Right renal cortex interstitium (tissue), 3 donors: ENCODE data around the gene DUSP22. TPM values are rescaled to one million over a fixed set of nuclear protein-coding genes. Genes with fewer than 3 reads are reported as not detected.

Experiments
- DNase-seq, 3 donors: peaks; one replicate each; pipeline ENCODE4 v3.0.0-alpha.2; 2013; ENCODE audit warnings: low read depth in 3 of 3, low spot score in 2 of 3
- polyA plus RNA-seq, 3 donors: library from polyadenylated mRNA; unstranded; fragments of 120-200 nt; gene quantifications; one replicate each; pipeline ENCODE4 v1.2.1, GENCODE V29; 2013; ENCODE audit not compliant: insufficient read length in 3 of 3

DUSP22 gene
- polyA plus RNA-seq, 3 donors = 19.5 to 21.7 (median 19.8) TPM

DNA sequence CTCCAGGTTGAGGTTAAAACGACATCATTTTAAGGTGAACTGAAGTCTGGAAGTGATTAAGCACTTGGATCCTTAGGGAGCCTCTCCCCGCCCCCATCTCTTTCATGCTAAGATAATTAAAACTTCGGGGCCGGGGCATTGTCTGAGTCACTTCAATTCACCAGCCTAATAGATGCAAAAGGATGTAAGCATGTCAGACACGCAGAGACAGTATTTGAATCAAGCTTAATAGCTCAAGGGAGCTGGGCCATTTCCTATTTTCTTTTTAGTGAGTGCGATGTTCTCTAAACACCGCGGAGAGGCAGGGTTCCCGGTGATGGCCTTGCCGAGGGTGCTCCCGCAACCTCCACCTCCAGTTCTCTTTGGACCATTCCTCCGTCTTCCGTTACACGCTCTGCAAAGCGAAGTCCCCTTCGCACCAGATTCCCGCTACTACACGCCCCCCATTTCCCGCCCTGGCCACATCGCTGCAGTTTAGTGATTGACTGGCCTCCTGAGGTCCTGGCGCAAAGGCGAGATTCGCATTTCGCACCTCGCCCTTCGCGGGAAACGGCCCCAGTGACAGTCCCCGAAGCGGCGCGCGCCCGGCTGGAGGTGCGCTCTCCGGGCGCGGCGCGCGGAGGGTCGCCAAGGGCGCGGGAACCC is 98.7 kb downstream of the DUSP22 start:
- DNase-seq = no peak

DNA sequence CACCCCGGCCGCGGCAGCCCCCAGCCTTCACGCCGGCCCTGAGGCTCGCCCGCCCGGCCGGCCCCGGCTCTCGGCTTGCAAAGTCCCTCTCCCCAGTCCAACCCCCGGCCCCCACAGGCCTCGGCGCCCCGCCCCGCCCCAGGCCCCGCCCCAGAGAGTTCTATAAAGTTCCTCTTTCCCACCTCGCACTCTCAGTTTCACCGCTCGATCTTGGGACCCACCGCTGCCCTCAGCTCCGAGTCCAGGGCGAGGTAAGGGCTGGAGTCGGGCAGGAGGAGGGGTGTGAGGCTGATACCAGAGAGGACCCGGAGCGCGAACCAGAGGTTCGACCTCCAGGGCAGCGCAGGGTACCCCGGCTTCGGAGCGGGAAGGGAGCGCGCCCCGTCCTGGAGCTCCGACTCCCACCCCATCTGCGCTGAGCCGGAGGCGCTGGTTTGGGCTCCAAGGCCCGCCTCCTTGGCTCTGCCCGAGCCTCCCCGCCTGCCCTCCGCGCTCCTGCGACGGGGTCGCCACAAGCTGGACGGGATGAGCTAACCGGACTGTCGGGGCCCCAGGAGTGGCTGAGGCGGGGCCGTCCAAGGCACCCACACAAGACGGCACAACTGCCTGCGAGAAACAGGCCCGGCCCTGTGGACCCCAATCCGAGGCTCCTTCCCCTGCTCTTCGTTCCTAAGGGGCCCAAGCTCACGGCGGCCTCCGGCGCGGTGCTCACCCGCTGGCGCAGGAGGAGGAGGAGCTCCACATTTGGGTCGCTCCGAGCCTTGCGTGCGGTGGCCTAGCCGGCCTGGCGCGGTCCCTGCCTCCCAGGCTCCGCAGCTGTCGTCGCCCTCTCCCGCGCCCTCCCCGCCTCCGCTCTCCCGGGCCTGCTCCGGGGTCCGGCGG is 99.5 kb downstream of the DUSP22 start, which contains the start of gene IRF4:
Gene IRF4 (plus strand): TSS at position 194 of the 882 bp plus-strand sequence. CDS start 1,401 bp downstream, outside the sequence.
- DNase-seq = no peak

DNA sequence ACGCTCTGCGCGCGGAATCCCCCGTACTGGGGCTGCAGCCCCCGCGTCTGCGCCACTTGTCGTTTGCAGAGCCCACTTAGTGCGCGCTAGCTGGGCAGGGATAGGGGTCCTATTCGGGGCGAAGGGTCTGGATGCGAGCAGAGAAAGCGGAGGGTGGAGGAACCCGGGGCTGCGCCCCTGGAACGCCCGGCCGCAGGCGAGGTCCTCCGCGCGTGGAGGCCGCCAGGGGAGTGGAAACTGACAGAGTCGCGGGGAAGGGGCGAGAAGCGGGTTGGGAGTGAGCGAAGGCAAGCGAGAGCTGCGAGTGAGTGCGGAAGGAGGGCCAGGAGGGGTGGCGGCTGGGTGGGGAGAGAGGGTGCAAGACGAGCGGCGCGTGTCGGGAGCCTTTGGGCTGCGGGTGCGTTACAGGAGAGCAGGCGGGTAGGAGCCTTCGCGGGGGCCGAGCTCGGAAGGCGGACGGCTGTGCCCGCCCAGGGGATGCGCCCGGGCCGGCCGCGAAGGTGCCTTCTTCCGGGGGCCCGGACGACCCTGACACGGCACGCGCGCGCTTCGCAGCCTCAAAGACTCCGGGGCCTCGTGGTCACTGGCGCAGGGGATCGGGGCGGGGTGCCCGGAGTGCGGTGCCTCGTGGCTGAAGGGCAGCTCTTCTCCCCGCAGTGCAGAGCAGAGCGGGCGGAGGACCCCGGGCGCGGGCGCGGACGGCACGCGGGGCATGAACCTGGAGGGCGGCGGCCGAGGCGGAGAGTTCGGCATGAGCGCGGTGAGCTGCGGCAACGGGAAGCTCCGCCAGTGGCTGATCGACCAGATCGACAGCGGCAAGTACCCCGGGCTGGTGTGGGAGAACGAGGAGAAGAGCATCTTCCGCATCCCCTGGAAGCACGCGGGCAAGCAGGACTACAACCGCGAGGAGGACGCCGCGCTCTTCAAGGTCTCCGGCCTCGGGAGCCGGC is 100.4 kb downstream of the DUSP22 start:
- DNase-seq = no peak

DNA sequence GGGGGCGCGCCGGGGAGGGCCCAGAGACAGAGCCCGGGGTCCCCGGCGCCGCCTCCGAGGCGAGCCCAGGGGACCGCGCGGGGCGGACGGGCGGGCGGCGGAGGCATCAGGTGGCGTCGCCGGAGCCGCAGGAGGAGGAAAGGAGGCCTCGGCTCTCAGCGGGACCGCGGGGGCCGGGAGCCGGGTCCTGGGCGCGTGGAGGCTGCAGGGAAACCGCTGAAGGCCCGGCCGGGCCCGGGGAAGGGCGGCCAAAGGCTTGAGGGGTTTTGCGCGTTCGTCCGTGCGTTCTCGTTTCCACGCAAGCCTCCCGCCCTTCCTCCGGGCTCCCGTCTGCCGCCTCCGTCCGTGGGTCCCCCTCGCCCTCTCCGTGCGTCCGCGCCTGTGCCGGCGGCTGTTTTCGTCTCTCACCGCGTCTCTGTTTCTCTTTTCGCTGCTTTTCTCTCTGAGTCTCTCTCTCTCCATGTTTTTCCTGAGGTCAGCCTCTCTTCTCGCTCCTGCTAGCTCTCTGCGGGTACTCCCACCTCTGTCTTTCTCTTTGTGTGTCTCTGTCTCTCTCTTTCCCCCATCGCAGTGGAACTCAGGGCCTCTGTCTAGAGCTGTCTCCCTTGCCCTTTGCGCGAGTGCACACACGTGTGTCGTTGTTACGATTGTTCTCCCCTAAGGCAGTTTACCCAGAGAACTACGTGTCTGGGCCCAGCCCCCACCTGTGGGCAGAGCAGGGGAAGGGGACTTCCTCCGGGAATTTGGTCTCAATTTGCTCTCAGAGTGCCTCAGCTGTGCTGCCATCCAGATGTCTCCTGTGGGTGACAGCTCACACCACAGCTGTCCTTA is 101.3 kb downstream of the DUSP22 start:
- DNase-seq = no peak

DNA sequence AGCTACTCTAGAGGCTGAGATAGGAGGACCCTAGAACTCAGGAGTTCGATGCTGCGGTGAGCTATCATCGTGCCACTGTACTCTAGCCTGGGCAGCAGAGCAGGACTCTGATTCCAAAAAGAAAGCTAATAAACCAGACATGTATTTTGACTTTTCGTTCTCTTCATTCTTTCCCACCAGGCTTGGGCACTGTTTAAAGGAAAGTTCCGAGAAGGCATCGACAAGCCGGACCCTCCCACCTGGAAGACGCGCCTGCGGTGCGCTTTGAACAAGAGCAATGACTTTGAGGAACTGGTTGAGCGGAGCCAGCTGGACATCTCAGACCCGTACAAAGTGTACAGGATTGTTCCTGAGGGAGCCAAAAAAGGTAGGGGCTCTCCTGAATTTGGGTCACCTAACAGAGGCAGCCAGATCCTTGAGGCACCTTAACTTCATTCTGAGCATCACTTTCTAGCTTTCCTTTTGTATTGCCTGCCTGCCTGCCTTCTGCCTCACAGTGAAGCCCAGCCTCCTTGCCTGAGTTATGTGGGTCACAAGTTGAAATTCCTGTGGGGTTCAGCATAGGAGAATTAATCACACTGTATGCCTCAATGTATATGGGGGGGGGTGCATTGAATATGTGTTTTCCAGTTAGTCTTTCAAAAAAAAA is 102.5 kb downstream of the DUSP22 start:
- no peak for DNase-seq

DNA sequence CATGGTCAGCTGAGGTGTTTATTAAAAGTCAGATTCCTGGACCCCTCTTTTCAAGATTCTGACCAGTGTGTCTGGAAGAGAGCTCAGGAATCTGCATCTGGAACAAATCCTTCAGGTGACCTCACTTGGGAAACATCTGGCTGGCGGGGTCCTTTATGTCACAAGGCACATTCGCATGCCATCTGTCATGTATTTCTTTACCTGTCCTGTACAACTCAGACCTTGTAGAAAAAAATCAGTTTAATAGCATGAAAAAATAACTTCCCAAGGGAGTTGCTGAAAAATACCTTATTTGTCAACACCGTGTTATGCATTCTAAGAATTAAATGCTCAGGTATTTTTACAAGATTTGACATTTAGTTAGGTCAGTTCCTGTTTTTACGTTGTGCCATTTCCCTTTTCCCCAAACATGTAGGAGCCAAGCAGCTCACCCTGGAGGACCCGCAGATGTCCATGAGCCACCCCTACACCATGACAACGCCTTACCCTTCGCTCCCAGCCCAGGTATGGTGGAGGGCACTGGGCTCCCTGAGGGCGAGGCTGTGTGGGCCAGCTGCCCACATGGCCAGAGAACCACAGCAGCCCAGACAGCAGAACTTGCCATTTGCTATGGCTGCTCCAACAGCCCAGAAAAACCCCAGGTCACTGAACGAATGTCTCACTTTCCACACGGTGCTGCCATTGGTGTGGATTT is 103.3 kb downstream of the DUSP22 start:
- DNase-seq = no peak

DNA sequence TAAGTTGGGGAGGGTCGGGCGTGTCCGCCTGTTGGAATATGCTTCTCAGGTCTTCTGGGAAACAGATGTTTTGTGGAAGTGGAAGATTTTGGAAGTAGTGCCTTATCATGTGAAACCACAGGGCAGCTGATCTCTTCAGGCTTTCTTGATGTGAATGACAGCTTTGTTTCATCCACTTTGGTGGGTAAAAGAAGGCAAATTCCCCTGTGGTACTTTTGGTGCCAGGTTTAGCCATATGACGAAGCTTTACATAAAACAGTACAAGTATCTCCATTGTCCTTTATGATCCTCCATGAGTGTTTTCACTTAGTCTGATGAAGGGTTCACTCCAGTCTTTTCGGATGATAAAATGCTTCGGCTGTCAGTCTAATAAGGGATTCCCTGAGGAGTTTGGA is 103.8 kb downstream of the DUSP22 start:
- no peak for DNase-seq

DNA sequence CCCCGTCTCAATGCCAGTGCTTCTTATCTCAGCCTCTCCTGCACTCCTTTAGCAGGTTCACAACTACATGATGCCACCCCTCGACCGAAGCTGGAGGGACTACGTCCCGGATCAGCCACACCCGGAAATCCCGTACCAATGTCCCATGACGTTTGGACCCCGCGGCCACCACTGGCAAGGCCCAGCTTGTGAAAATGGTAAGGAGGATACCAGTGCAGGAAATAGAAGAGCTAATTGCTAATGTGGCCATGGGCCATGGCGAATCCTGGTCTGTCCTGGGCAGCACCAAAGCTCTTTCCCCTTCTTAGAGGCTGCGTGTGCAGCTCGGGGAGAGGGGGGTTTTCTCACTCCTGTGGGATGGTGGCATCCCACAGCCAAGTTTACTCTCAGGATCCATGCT is 104.8 kb downstream of the DUSP22 start:
- DNase-seq = no peak

DNA sequence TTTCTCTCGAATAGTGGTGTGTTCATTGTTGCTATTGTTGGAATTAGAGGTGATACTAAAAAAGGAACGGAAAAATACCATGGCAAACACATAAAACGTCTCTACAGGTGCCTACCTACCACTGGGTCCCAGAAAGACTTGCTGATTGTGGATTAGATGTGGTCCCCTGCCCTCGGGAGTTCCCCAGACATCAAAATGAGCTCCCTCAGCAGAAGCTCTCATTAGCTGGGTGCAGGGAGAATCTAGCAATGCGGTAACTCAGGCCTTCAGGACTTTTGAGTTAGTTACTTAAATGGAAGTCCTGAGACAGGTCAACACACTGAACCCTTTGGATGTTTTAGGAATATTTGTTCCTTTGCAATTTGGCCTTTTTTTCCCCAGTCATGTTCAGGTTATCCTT is 105.3 kb downstream of the DUSP22 start:
- DNase-seq = no peak

DNA sequence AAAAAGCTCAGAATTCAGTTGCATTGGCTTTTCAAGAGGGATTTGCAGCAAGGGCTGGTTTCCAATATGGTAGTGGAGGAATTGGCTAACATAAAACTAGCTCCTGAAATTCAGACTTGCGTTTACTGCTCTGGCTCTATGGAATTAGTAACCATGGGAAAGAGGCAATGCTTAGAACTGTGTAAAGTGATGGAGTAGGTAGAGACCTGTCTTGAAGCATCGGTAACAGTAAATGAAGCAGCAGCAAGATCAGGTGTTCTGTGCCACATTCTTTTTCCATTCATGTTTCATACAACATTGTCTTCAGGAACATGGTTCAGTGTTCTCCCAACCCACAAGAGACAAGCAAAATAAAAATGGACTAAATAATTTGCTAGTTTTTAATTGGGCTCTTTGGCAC is 105.8 kb downstream of the DUSP22 start:
- no peak for DNase-seq

DNA sequence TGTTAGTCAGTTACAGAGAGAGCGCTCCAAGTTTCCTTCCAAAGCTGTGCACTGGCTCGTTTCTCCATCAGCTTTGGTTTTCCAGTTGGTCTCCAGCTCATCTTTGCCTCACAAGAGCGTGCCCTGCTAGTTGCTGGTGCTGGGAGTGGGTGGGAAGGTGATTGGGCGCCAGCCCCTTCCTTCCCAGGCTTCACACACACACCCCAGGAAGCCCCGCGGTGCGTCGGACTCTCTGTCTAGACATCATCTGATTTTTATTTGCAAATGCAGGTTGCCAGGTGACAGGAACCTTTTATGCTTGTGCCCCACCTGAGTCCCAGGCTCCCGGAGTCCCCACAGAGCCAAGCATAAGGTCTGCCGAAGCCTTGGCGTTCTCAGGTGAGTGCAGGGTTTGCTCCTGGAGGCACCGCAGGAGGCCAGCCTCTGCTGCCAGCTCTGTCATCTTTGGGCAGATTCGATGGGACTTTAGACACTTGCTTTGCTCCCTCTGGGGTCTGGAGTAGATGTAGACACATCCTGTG is 106.3 kb downstream of the DUSP22 start:
- no peak for DNase-seq

DNA sequence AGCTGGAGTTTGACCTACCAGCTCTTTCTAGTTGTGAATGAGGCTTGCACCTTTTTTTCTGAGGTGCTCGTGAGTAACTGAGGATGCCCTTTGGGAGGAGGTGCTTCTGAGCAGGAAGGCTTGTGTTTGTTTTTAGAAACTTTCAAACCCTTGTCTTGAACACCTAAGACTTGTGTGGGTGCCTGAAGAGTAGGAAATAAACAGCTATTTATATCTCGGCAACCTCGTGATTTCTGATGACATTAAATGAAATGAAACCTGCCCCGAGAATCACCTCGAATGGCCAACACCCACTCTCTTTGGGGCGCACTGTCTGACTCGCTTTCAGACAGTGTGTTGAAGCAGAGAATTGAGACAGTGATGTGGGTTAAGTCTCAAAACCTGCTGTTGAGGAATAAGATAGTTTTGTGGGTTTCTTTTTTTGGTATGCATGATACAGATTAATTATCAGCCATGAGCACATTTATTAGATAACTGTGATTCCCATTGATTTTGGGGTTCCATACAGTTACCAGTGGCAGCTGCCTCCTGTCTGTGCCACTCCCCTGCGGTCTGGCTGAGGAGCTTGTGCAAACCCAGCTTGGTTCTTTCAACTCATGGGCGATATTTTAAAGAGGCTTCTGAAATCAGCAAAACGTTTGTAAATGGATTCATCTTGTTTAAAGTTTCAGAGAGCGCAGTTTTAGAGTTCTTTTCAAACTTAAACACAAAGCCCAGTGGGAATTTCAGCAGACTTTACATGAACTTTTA is 107.7 kb downstream of the DUSP22 start:
- no peak for DNase-seq

DNA sequence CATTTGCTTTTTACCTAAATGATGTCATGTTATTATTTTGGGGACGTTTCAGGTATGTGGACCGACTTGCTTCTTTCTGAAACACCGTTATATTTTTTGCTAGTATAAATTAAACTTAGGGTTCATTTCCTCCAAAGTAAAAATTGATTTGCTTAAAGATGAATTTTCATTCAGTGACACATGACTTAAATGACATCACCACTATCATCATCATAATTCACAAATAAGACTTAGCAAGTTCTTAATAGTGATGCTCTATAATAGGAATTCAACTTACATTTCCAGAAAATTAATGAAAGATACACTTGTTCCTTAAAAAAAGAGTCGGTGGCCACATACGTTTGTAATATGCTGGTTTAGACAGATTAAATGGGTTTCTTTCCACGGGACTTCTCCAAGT is 108.5 kb downstream of the DUSP22 start:
- DNase-seq = no peak

Other genes starting within 250 kb of the DUSP22 start
- gene IRF4, start 99.3 kb downstream of the DUSP22 start, polyA plus RNA-seq = under 1 TPM; 0.11 to 0.18 (median 0.15) TPM